ENCODE measurements around the gene CLSTN1. TPM values are rescaled to one million over a fixed set of nuclear protein-coding genes. Genes with fewer than 3 reads are reported as not detected.

The CLSTN1 gene
- total and polyA plus RNA-seq, 10 of the 15 experiments (the other 5 are each of a cell fraction or from before 2014, with no cell fraction given), result 2.7 to 64.4 (median 23.2) TPM

GRCh38 chr1:9787702-9788101 lies 36.1 kb downstream of the CLSTN1 start (continued):
- TF ChIP-seq EP300 (IDR thresholded peaks at IDR 0.05; ENCODE audit: borderline replicate concordance in 1 of 2, control insufficient read depth in 1 of 2, low read depth in 2 of 2, low read length in 2 of 2) (peak in 1 of 2 experiments; percentile 42; a peak in 1 of 4 replicates), E2F4 (IDR thresholded peaks at IDR 0.05; ENCODE audit: low read depth, low read length) (no peak), RUNX3 (IDR thresholded peaks at IDR 0.05; ENCODE audit: low read length) (peak; percentile 74), TARDBP (IDR thresholded peaks at IDR 0.05; ENCODE audit: borderline replicate concordance) (no peak), SMC3 (IDR thresholded peaks at IDR 0.05; ENCODE audit: borderline replicate concordance, low read length) (no peak), CHD1 (IDR thresholded peaks at IDR 0.05; ENCODE audit: low read depth, low read length) (no peak), TCF12 (IDR thresholded peaks at IDR 0.05; ENCODE audit: low read depth, low read length) (0 out of 2 replicates have a peak, but pooled peaks have one; percentile 30), TCF7 (IDR thresholded peaks at IDR 0.05; ENCODE audit: borderline replicate concordance) (peak; percentile 90), CREM (IDR thresholded peaks at IDR 0.05; ENCODE audit: low read depth) (peak; percentile 72), ZNF24 (IDR thresholded peaks at IDR 0.05) (no peak), CUX1 (IDR thresholded peaks at IDR 0.05; ENCODE audit: insufficient replicate concordance, low read depth, low read length) (no peak), PBX3 (IDR thresholded peaks at IDR 0.05; ENCODE audit: insufficient replicate concordance, low read depth, low read length) (no peak)
- TF ChIP-seq, protein P1, sequence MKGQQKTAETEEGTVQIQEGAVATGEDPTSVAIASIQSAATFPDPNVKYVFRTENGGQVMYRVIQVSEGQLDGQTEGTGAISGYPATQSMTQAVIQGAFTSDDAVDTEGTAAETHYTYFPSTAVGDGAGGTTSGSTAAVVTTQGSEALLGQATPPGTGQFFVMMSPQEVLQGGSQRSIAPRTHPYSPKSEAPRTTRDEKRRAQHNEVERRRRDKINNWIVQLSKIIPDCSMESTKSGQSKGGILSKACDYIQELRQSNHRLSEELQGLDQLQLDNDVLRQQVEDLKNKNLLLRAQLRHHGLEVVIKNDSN (IDR thresholded peaks at IDR 0.05; ENCODE audit: borderline replicate concordance, extremely low read length, insufficient read depth, low read depth, low read length), result no peak
- TF ChIP-seq, protein P2, sequence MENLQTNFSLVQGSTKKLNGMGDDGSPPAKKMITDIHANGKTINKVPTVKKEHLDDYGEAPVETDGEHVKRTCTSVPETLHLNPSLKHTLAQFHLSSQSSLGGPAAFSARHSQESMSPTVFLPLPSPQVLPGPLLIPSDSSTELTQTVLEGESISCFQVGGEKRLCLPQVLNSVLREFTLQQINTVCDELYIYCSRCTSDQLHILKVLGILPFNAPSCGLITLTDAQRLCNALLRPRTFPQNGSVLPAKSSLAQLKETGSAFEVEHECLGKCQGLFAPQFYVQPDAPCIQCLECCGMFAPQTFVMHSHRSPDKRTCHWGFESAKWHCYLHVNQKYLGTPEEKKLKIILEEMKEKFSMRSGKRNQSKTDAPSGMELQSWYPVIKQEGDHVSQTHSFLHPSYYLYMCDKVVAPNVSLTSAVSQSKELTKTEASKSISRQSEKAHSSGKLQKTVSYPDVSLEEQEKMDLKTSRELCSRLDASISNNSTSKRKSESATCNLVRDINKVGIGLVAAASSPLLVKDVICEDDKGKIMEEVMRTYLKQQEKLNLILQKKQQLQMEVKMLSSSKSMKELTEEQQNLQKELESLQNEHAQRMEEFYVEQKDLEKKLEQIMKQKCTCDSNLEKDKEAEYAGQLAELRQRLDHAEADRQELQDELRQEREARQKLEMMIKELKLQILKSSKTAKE (IDR thresholded peaks at IDR 0.05; ENCODE audit: low read depth, poor library complexity, severe bottlenecking), result peak; percentile 69
